Activated naive CD4-positive, alpha-beta T cell treated with Interleukin-2 at 50 U/mL for 16 hours (primary cell): Measurements from ENCODE around the gene TRAF5.
"Not testable (repeated sequence)": the region's sequence is repeated elsewhere in the genome, so short reads cannot be mapped to it uniquely, and the experiment has no call there.

Source experiments
- DNase-seq: peaks from one replicate; pipeline ENCODE4 v3.0.0-alpha.2; 2020

Gene TRAF5

DNA sequence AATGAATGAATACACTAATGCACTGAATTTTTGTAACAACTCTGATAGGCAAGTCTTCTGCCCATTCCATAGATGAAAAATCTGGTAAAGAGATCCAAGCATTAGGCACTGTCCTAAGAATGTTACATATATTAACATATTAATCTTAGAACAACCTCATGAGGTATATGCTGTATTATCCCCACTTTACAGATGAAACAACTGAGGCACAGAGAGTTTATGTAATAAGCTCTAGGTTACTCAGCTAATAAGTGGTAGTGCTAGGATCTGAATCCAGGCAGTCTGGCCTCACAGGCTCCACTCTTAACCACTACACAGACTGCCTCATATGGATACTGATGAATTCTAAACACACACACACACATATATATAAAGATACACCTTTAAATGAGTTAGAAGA, 52.8 kb downstream of the TRAF5 start:
- no peak for DNase-seq

DNA sequence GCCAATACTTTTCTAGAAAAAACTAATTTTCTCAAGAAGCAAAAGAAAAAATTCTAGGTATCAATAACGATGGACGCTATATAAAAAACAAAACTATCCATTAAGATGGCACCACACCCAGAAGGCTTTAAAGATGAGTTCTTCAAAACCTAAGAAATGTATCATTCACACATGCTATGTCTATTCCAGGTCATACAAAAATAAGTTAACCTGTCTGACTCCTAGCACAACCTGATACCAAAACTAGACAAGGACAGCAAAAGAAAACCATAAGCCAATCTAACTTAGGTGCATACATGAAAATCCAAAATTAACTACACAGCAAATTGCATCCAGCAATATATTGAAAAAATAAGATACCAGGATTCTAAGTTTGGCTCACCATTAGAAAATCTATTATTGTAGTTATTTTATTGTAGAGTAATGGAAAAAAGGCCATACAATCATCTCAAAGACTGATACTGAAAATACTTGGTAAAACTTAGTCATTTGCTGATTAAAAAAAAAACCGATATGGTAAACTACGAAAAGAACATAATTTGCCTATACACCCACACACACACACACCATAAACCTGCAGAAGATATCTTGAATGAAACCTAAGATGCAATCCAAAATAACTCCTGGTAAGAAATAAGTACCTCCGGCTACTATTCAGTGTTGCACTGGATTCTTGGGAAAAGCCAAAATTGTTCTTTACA, 55.0 kb downstream of the TRAF5 start:
- no peak for DNase-seq

GRCh38 chr1:211382182-211382713, 55.6 kb downstream of the TRAF5 start:
- DNase-seq: no peak

GRCh38 chr1:211382714-211383480, 56.3 kb downstream of the TRAF5 start:
- DNase-seq: peak; percentile 81

DNA sequence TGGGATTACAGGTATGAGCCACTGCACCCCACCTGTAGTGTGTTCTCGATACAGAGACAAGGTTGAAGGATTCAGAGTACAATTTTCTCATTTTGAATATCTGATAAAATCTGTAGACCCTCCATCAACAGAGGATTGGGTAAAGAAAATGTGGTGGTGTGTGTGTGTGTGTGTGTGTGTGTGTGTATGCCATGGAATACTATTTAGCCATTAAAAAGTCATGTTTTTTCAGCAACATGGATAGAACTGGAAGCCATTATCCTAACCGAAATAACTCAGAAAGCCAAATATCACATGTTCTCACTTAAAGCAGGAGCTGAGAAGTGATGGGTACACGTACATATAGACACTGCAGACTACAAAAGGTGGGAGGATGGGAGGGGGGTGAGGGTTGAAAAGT, 57.9 kb downstream of the TRAF5 start:
- no peak for DNase-seq

DNA sequence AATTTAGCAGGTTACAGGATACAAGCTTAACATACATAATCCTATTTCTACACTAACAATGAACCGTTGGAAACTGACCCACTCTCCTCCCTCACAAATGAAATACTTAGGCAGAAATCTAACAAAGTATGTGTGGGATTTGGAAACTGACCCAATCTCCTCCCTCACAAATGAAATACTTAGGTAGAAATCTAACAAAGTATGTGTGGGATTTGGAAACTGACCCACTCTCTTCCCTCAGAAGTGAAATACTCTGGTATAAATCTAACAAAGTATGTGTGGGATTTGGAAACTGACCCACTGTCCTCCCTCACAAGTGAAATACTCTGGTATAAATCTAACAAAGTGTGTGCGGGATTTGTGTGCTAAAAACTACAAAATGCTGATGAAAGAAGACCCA, 60.3 kb downstream of the TRAF5 start:
- DNase-seq: no peak

GRCh38 chr1:211390829-211391228, 64.2 kb downstream of the TRAF5 start:
- DNase-seq: not testable (repeated sequence)

DNA sequence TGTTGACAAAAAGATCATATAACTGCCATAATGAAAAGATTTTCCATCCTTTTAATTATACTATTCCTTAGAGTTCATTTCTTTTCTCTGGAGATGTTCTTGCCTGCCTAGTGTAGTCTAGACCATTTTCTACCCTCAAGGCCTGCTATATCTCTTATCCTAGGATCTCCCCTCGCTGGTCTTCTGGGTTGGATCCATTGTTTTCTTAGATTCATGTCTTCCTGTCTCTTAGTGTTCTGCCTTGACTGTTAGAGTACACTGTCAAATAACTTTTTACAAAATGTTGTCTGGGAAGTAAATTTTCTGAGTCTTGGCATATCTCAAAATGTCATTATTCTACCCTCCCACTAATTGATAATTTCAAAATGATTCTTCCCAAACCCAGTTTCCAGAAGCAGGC, 66.6 kb downstream of the TRAF5 start:
- no peak for DNase-seq

DNA sequence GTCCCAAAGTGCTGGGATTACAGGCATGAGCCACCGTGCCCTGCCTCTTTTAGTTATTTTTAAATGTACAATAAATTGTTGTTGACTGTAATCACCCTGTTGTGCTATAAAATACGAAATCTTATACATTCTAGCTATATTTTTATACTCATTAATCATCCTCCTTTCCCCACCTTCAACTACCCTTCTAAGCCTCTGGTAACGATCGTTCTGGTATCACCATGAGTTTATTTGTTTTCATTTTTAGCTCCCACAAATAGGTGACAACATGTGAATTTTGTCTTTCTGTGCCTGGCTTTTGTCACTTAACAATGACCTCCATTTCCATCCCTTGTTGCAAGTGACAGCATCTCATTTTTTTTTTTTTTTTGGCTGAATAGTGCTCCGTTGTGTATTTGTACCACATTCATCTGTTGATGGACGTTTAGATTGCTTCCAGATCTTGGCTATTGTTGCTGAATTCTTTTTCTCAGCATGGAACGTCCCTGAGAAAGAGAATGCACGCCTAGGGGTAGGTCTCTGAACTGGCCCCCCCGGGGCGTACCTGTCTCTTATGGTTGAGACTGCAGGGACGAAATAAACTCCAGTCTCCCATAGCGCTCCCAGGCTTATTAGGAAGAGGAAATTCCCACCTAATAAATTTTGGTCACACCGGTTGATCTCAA, 71.8 kb downstream of the TRAF5 start:
- DNase-seq: not testable (repeated sequence)

- DNase-seq: not testable (repeated sequence)
Measured at GRCh38 chr1:211399851-211400393, 73.3 kb downstream of the TRAF5 start.

GRCh38 chr1:211401751-211402150, 75.1 kb downstream of the TRAF5 start:
- DNase-seq: not testable (repeated sequence)

- DNase-seq: not testable (repeated sequence)
Measured at GRCh38 chr1:211406086-211406485, 79.5 kb downstream of the TRAF5 start.

GRCh38 chr1:211407749-211408148, 81.1 kb downstream of the TRAF5 start:
- DNase-seq: not testable (repeated sequence)

GRCh38 chr1:211411639-211412038, 85.0 kb downstream of the TRAF5 start:
- no peak for DNase-seq

DNA sequence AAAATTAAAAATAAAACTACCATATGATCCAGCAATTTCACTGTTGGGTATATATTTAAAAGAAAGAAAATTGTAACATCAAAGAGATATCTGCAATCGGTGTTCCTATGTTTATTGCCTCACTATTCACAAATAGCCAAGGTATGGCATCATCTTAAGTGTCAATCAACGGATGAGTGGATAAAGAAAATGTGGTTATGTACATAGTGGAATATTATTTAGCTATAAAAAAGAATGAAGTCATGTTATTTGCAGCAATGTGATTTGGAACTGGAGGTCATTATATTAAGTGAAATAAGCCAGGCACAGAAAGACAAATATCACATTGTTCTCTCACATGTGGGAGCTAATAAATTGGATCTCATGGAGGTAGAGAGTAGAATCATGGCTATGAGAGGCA, 89.1 kb downstream of the TRAF5 start:
- no peak for DNase-seq

DNA sequence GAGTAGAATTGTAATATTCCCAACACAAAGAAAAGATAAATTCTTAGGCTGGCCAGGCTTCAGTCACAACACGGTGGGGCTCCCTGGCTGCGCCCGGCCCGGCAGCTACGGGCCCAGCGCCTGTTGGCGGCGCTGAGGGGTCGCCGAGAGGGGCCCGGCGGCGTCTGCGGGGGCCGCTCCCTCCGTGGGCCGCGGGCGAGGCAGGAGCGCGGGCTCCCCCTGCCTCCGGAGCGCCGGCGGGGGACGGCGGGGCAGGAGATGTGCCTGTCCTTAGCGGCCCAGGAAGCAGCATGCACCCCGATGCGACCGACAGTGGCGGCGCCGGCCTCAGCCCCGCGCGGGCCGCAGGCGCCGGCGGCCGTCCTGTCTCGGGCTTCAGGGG, 89.6 kb downstream of the TRAF5 start:
- peak; percentile 30 for DNase-seq

DNA sequence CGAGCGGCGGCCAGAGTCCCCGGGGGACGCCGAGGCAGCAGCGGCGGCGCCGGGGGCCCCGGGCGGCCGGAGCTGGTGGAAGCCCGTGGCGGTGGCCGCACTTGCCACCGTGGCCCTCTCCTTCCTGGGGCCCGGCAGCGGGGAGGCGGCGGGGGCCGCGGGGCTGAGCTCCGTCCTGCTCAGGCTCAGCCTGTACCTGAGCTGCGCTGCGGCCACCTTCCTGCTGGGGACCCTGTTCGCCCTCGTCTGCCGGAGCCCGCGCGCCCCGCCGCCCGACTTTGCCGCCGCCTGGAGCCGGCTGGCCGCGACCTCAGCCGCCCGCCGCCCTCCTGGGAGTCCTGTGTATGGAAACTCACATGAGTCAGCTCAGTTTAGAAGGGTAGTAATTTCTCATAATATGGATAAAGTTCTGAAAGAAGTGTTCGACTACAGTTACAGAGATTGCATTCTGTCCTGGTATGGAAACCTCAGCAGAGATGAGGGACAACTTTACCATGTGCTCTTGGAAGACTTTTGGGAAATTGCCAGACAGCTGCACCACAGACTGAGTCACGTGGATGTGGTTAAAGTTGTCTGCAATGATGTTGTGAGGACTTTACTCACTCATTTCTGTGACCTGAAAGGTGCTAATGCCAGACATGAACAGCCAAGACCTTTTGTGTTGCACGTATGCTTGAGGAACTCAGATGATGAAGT, 90.1 kb downstream of the TRAF5 start:
- DNase-seq: peak; percentile 55

DNA sequence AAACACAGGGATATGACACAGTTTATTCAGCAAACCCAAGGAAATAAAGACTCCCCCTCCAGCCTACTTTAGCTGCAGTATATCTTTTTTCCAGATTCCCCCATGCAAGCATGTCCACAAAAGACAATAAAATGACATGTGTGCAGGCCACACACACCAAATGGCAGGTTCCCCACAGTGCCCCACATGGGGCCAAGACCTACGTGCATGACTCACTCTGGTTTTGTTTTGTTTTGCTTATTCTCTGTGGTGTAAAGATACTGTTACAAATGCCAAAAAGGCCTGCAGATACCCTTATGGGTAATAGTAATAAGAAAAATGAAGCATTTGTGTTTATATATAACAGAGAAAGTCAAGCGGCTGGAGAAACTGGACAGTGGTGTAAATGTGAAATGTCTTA, 93.8 kb downstream of the TRAF5 start:
- DNase-seq: no peak

- no peak for DNase-seq
Measured at GRCh38 chr1:211420845-211421454, 94.3 kb downstream of the TRAF5 start.

- no peak for DNase-seq
Measured at GRCh38 chr1:211424018-211424417, 97.4 kb downstream of the TRAF5 start.
